Measurements from ENCODE around the gene JPH4.
"Not testable (repeated sequence)": the region's sequence is repeated elsewhere in the genome, so short reads cannot be mapped to it uniquely, and the experiment has no call there.

Gene JPH4

GRCh38 chr14:23613242-23614070 is 34.9 kb upstream of the JPH4 start:
- in situ Hi-C loops (cut with MboI; ENCODE audit: low sequenced_read_pairs), result no loop called here
- H3K27me3 ChIP-seq (ENCODE audit: low read depth), result peaks cover 5% of the 10 kb centered on the region; the same call in 1 of the 2 replicates
- no peaks in the 10 kb centered on the region for H3K36me3 ChIP-seq (replicated peaks)
- no peaks in the 10 kb centered on the region for H3K9me3 ChIP-seq
- DNase-seq (ENCODE audit: low spot score in 2 of 2), result no peak
- H3K4me1 ChIP-seq, result no peaks in the 10 kb centered on the region
- H3K4me3 ChIP-seq, result no peak overlapping the region

DNA sequence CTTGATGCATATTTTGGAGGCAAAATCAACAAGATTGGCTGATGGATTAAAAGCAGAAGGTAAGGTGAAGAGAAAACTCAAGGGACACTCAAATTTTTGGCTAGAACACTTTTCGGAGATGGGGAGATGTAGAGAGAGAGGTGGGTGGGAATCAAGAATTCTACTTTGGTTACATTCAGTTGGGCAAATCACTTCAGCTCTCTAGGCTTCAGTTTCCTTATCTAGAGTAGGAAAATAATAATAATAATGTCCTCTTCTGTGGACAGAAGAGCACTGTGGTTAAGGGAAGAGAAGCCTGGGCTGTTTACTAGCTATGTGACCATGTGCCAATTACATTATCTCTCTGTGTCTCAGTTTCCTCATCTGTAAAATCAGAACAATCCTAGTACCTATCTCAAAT is 34.2 kb upstream of the JPH4 start:
- in situ Hi-C loops (cut with MboI; ENCODE audit: low sequenced_read_pairs), result no loop called here
- Histone ChIP-seq H3K4me3 (no peak overlapping the region), H3K9me3 (no peaks in the 10 kb centered on the region), H3K27me3 (ENCODE audit: low read depth) (peaks cover 5% of the 10 kb centered on the region; the same call in 1 of the 2 replicates), H3K36me3 (replicated peaks) (no peaks in the 10 kb centered on the region), H3K4me1 (no peaks in the 10 kb centered on the region)
- DNase-seq (ENCODE audit: low spot score in 2 of 2), result no peak

- no peaks in the 10 kb centered on the region for H3K4me1 ChIP-seq
- DNase-seq (ENCODE audit: low spot score in 2 of 2), result no peak
- H3K27me3 ChIP-seq (ENCODE audit: low read depth), result peaks cover 5% of the 10 kb centered on the region; the same call in 1 of the 2 replicates
- in situ Hi-C loops (cut with MboI; ENCODE audit: low sequenced_read_pairs), result no loop called here
- no peaks in the 10 kb centered on the region for H3K9me3 ChIP-seq
- H3K4me3 ChIP-seq, result no peak overlapping the region
- H3K36me3 ChIP-seq (replicated peaks), result no peaks in the 10 kb centered on the region
Observed at GRCh38 chr14:23612354-23612732, 33.8 kb upstream of the JPH4 start.

- H3K9me3 ChIP-seq, result no peaks in the 10 kb centered on the region
- H3K36me3 ChIP-seq (replicated peaks), result no peaks in the 10 kb centered on the region
- in situ Hi-C loops (cut with MboI; ENCODE audit: low sequenced_read_pairs), result no loop called here
- H3K4me1 ChIP-seq, result no peaks in the 10 kb centered on the region
- H3K27me3 ChIP-seq (ENCODE audit: low read depth), result peaks cover 5% of the 10 kb centered on the region; the same call in 1 of the 2 replicates
- DNase-seq (ENCODE audit: low spot score in 2 of 2), result no peak
- H3K4me3 ChIP-seq, result no peak overlapping the region
Observed at GRCh38 chr14:23610815-23611289, 32.3 kb upstream of the JPH4 start.

DNA sequence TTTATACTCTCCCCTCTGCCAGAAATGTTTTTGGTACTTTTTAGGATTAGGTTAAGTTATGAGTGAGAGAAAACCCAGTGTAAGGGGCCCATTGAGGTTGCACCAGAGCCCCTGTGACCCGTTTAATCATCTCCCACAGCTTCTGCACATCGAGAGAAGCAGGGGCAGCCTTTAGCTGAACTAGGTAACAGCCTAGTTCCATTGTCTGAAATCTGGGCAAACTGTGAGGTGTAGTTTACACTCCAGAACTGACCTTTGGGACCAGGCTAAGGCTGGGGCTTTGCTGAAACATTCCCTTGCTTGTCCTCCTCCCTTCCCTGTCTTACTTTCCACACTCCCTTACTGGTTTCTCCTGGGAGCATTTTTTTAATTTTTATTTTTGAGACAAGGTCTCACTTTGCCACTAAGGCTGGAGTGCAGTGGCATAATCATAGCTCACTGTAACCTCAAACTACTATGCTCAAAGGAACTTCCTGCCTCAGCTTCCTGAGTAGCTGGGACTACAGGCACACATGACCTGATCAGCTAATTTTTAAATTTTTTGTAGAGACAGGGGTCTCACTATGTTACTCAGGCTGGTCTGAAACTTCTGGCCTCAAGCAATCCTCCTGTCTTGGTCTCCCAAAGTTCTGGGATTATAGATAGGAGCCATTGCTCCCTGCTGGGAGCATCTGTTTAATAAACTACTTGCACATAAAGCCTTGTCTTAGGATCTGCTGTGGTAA is 31.7 kb upstream of the JPH4 start:
- H3K4me3 ChIP-seq, result no peak overlapping the region
- in situ Hi-C loops (cut with MboI; ENCODE audit: low sequenced_read_pairs), result no loop called here
- peaks cover 5% of the 10 kb centered on the region; the same call in 1 of the 2 replicates for H3K27me3 ChIP-seq (ENCODE audit: low read depth)
- DNase-seq (ENCODE audit: low spot score in 2 of 2), result no peak
- H3K4me1 ChIP-seq, result no peaks in the 10 kb centered on the region
- no peaks in the 10 kb centered on the region for H3K9me3 ChIP-seq
- H3K36me3 ChIP-seq (replicated peaks), result no peaks in the 10 kb centered on the region

DNA sequence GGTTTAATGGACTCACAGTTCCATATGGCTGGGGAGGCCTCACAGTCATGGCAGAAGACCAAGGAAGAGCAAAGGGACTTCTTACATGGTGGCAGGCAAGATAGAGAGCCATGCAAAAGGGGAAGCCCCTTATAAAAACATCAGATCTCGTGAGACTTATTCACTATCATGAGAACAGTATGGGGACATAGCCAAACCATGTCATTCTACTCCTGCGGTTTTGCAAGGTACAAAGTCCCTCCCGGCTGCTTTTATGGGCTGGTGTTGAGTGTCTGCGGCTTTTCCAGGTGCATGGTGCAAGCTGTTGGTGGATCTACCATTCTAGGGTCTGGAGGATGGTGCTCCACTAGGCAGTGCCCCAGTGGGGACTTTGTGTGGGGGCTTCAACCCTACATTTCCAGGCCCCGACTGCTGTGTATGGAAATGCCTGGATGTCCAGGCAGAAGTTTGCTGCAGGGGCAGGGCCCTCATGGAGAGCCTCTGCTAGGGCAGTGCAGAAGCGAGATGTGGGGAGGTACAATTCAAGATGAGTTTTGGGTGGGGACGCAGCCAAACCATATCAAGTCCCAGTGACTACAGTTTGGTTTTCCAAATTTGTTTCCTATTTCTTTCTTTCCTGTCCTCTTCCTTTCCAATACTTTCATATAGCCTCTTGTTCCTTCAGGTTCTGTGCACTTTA is 31.0 kb upstream of the JPH4 start:
- DNase-seq (ENCODE audit: low spot score in 2 of 2); H3K4me3 ChIP-seq; H3K9me3 ChIP-seq; H3K36me3 ChIP-seq (replicated peaks); H3K27me3 ChIP-seq (ENCODE audit: low read depth); in situ Hi-C loops (cut with MboI; ENCODE audit: low sequenced_read_pairs); H3K4me1 ChIP-seq: not testable (repeated sequence)

GRCh38 chr14:23609001-23609400 is 30.4 kb upstream of the JPH4 start:
- Histone ChIP-seq H3K4me3 (no peak overlapping the region), H3K4me1 (no peaks in the 10 kb centered on the region), H3K36me3 (replicated peaks) (no peaks in the 10 kb centered on the region), H3K27me3 (ENCODE audit: low read depth) (peaks cover 5% of the 10 kb centered on the region; the same call in 1 of the 2 replicates), H3K9me3 (no peaks in the 10 kb centered on the region)
- in situ Hi-C loops (cut with MboI; ENCODE audit: low sequenced_read_pairs), result no loop called here
- no peak for DNase-seq (ENCODE audit: low spot score in 2 of 2)

DNA sequence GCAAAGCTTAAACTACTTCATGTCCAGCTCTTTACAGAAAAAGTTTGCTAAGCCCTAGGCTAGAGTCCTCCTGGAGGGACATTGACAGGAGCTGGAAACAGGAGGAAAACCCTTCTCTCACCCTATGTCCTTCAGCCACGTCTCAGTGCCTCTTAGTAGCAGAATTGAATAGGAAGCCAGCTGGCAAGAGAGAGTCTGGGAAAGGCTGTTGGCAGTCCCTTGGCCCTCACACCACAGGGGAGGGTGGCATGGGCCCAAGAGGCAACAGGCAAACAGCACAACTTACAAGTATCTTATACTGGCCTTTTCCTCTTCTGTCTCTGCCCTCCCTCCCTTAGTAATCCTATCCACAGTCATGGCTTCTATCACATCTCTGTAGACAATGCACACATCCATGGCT is 29.9 kb upstream of the JPH4 start:
- in situ Hi-C loops (cut with MboI; ENCODE audit: low sequenced_read_pairs), result no loop called here
- Histone ChIP-seq H3K4me3 (no peak overlapping the region), H3K36me3 (replicated peaks) (no peaks in the 10 kb centered on the region), H3K9me3 (no peaks in the 10 kb centered on the region), H3K4me1 (no peaks in the 10 kb centered on the region), H3K27me3 (ENCODE audit: low read depth) (peaks cover 4% of the 10 kb centered on the region; the same call in 1 of the 2 replicates)
- no peak for DNase-seq (ENCODE audit: low spot score in 2 of 2)

GRCh38 chr14:23605931-23606585 is 27.5 kb upstream of the JPH4 start:
- Histone ChIP-seq H3K27me3 (ENCODE audit: low read depth) (no peaks in the 10 kb centered on the region), H3K36me3 (replicated peaks) (no peaks in the 10 kb centered on the region), H3K9me3 (no peaks in the 10 kb centered on the region), H3K4me1 (no peaks in the 10 kb centered on the region), H3K4me3 (no peak overlapping the region)
- DNase-seq (ENCODE audit: low spot score in 2 of 2), result no peak
- in situ Hi-C loops (cut with MboI; ENCODE audit: low sequenced_read_pairs), result no loop called here

DNA sequence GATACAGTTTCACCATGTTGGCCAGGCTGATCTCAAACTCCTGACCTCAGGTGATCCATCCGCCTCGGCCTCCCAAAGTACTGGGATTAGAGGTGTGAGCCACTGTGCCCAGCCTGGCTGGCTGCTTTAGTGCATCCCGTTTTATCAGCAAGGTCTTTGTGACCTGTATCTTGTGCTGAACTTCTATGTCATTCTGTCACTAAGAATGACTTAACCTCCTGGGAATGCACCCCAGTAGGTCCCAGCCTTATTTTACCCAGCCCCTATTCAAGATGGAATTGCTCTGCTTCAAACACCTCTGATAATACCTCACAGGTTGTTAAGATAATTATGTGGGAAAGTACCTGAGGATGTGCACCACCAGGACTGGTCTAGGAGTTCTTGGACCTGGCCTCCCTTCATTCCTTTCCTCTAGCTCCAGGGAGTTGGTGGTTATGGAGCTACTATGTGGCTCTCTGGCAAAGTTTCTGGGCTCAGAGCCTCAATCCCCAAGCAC is 26.1 kb upstream of the JPH4 start:
- Histone ChIP-seq H3K36me3 (replicated peaks) (no peaks in the 10 kb centered on the region), H3K27me3 (ENCODE audit: low read depth) (no peaks in the 10 kb centered on the region), H3K4me3 (no peak overlapping the region), H3K4me1 (no peaks in the 10 kb centered on the region), H3K9me3 (no peaks in the 10 kb centered on the region)
- no peak for DNase-seq (ENCODE audit: low spot score in 2 of 2)
- in situ Hi-C loops (cut with MboI; ENCODE audit: low sequenced_read_pairs), result no loop called here

DNA sequence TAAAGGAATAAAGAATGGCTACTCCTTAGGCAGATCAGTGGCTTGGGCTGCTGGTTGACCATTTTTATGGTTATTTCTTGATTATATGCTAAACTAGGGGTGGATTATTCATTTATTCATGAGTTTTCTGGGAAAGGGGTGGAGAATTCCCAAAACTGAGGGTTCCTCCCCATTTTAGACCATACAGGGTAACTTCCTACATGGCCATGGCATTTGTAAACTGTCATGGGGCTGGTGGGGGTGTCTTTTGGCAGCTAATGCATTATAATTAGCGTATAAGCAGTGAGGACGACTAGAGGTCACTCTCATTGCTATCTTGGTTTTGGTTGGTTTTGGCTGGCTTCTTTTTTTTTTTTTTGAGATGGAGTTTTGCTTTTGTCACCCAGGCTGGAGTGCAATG is 25.6 kb upstream of the JPH4 start:
- no peak for DNase-seq (ENCODE audit: low spot score in 2 of 2)
- H3K36me3 ChIP-seq (replicated peaks), result no peaks in the 10 kb centered on the region
- H3K9me3 ChIP-seq, result no peaks in the 10 kb centered on the region
- H3K4me3 ChIP-seq, result no peak overlapping the region
- no peaks in the 10 kb centered on the region for H3K4me1 ChIP-seq
- H3K27me3 ChIP-seq (ENCODE audit: low read depth), result no peaks in the 10 kb centered on the region
- in situ Hi-C loops (cut with MboI; ENCODE audit: low sequenced_read_pairs), result no loop called here

DNA sequence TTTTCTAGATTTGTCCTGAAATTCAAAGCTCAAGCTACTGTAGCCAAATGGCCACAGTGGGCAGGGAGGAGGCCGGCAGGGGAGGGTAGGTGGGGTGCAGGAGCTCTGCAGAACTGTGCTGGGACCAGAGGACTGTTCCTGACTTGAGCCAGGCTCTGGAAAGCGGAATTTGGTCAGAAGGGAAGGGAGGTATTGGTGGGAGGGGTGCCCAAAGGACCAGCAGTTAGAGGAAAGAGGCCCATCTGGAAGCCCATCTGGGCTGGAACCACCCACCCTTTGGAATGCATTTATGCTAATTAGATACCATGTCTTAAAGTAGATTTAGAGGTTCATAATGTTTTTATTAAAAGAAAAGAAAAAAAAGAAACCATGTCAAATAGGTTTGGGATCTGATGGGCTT is 24.5 kb upstream of the JPH4 start:
- Histone ChIP-seq H3K4me3 (no peak overlapping the region), H3K4me1 (no peaks in the 10 kb centered on the region), H3K27me3 (ENCODE audit: low read depth) (no peaks in the 10 kb centered on the region), H3K36me3 (replicated peaks) (no peaks in the 10 kb centered on the region), H3K9me3 (no peaks in the 10 kb centered on the region)
- in situ Hi-C loops (cut with MboI; ENCODE audit: low sequenced_read_pairs), result no loop called here
- DNase-seq (ENCODE audit: low spot score in 2 of 2), result no peak

All from HAP-1 (cell line).